Endodermal cell (in vitro differentiated cells): ENCODE results near the gene FAT3. TPM values are rescaled to one million over a fixed set of nuclear protein-coding genes. Genes with fewer than 3 reads are reported as not detected.

Source experiments
- DNase-seq: peaks from one replicate; pipeline ENCODE4 v3.0.0-alpha.2; 2017
- H3K27ac ChIP-seq: 2 replicates; pipeline ENCODE4 v1.5.1; 2013; ENCODE audit warnings: mild to moderate bottlenecking, low read depth, low read length, moderate library complexity
- H3K27me3 ChIP-seq: 2 replicates; pipeline ENCODE4 v1.6.1; 2013; ENCODE audit warnings: mild to moderate bottlenecking, low read length, moderate library complexity; ENCODE audit not compliant: insufficient read depth, control insufficient read depth, poor library complexity, severe bottlenecking
- H3K36me3 ChIP-seq: 2 replicates; pipeline ENCODE4 v1.7.0; 2013; ENCODE audit warnings: mild to moderate bottlenecking, low read length, moderate library complexity; ENCODE audit not compliant: control insufficient read depth, insufficient read depth
- H3K4me1 ChIP-seq: one replicate; pipeline ENCODE4 v1.7.0; 2013; ENCODE audit warnings: low read length; ENCODE audit not compliant: control insufficient read depth, insufficient read depth
- H3K4me3 ChIP-seq: 2 replicates; pipeline ENCODE4 v1.5.1; 2013; ENCODE audit warnings: mild to moderate bottlenecking, low read length, moderate library complexity
- H3K9ac ChIP-seq: 2 replicates; pipeline ENCODE4 v1.6.1; 2013; ENCODE audit warnings: mild to moderate bottlenecking, low read length, moderate library complexity; ENCODE audit not compliant: poor library complexity, severe bottlenecking; ENCODE audit errors: extremely low read depth
- H3K9me3 ChIP-seq: 2 replicates; pipeline ENCODE4 v1.6.1; 2013; ENCODE audit warnings: mild to moderate bottlenecking, low read length, moderate library complexity; ENCODE audit not compliant: control insufficient read depth
- H3K27ac Mint-ChIP-seq: 2 replicates; pipeline ENCODE4 v1.8.0; 2020; ENCODE audit warnings: mixed read lengths
- H3K27me3 Mint-ChIP-seq: 2 replicates; pipeline ENCODE4 v1.8.0; 2021; ENCODE audit warnings: mild to moderate bottlenecking, mixed read lengths; ENCODE audit not compliant: insufficient read depth
- H3K36me3 Mint-ChIP-seq: 2 replicates; pipeline ENCODE4 v1.8.0; 2020; ENCODE audit warnings: low read depth, mixed read lengths
- H3K4me1 Mint-ChIP-seq: 2 replicates; pipeline ENCODE4 v1.8.0; 2020; ENCODE audit warnings: mixed read lengths
- H3K4me3 Mint-ChIP-seq: 2 replicates; pipeline ENCODE4 v1.8.0; 2020; ENCODE audit warnings: mild to moderate bottlenecking, moderate library complexity, mixed read lengths
- H3K9me3 Mint-ChIP-seq: 2 replicates; pipeline ENCODE4 v1.8.0; 2020; ENCODE audit warnings: mild to moderate bottlenecking, mixed read lengths
- WGBS, 2 experiments: methylation state at CpG; one replicate each; pipeline versions ENCODE4 v1.1.5 to v1.1.7; 2013; ENCODE audit warnings: missing lambda C conversion rate in 2 of 2, mixed read lengths in 1 of 2; ENCODE audit not compliant: insufficient coverage in 1 of 2, insufficient read length in 1 of 2; 5-methylcytosine and 5-hydroxymethylcytosine counted together
- total RNA-seq, 2 donors: library from RNA; stranded (reverse); fragmentation: NEBNext Ultra II Directional in 1 of 2; extraction: Animal tissue kit (Norgen Biotek cat#: 25700) in 1 of 2; gene quantifications; 2 replicates in 1 of 2; 3 replicates in 1 of 2; pipeline ENCODE4 v1.2.1, GENCODE V29; 2021
- TF ChIP-seq, protein P1 (sequence below): fragments of 200-600 bp; sonication (generic); conservative IDR thresholded peaks from 2 replicates; pipeline ENCODE4 v1.5.0; 2021; ENCODE audit warnings: antibody characterized with exemption, mild to moderate bottlenecking

FAT3 gene
- total RNA-seq, 2 donors from 2014 or later = 11.6 to 24.9 TPM

DNA sequence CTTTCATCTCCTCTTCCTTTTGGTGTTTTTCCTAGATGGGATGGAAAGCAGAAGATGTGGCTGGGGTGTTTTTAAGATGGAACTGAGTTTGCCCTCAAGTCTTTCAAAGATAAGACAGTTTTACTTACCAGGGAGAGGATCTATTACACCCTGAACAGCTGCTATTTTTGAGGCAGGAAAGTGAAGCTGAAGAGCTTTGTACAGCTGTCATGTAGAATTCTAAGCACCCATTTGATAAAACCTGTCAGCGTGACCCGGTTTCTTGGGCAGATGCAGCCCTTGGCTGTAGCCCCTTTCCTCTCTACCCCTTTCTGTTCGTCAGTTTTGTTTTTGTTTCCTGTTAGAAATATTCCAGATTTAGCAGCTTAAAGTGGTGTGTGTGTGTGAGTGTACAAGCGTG lies 35.2 kb downstream of the FAT3 start:
- Histone ChIP-seq H3K36me3 (no peaks in the 10 kb centered on the region), H3K4me1 (peaks cover 5% of the 10 kb centered on the region), H3K4me3 (no peak overlapping the region), H3K9me3 (no peaks in the 10 kb centered on the region), H3K27me3 (no peaks in the 10 kb centered on the region), H3K9ac (no peak overlapping the region), H3K27ac (peak overlapping the region; percentile 16)
- Mint-ChIP-seq H3K4me1 (peaks cover 16% of the 10 kb centered on the region), H3K27me3 (no peaks in the 10 kb centered on the region), H3K27ac (no peak overlapping the region), H3K36me3 (no peaks in the 10 kb centered on the region), H3K9me3 (no peaks in the 10 kb centered on the region), H3K4me3 (no peak overlapping the region)
- TF ChIP-seq, protein P1, sequence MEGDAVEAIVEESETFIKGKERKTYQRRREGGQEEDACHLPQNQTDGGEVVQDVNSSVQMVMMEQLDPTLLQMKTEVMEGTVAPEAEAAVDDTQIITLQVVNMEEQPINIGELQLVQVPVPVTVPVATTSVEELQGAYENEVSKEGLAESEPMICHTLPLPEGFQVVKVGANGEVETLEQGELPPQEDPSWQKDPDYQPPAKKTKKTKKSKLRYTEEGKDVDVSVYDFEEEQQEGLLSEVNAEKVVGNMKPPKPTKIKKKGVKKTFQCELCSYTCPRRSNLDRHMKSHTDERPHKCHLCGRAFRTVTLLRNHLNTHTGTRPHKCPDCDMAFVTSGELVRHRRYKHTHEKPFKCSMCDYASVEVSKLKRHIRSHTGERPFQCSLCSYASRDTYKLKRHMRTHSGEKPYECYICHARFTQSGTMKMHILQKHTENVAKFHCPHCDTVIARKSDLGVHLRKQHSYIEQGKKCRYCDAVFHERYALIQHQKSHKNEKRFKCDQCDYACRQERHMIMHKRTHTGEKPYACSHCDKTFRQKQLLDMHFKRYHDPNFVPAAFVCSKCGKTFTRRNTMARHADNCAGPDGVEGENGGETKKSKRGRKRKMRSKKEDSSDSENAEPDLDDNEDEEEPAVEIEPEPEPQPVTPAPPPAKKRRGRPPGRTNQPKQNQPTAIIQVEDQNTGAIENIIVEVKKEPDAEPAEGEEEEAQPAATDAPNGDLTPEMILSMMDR = no peak
- DNase-seq = no peak
- 97% methylated on average over 3 of the region's 4 CpGs; no CpG with 5 or more reads in 1 of the 2 experiments for WGBS, 2 experiments

DNA sequence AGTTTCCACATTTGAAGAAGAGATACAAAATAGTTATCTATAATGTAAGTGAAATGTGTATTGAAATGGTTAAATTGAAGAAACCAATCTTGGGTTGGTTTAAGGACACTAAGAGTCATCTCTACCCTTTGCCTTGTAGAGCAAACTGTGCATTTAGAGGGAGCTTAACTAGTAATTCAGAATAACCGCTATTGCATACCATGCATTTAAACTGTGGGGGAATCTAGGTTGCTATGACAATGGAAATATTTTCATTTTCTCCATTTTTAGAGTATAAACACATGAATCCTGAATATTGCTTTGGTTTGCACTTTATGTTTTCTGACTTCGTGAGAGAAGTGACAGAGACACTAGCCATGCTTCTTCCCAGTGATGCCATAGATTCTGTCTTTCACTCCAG lies 39.7 kb downstream of the FAT3 start:
- WGBS, 2 experiments = 96 to 100% methylated on average over 2 of the region's 2 CpGs
- no peaks in the 10 kb centered on the region for H3K36me3 ChIP-seq
- TF ChIP-seq, protein P1 = no peak
- peaks cover 13% of the 10 kb centered on the region for H3K4me1 ChIP-seq
- H3K27me3 ChIP-seq = peaks cover 16% of the 10 kb centered on the region
- H3K36me3 Mint-ChIP-seq = no peaks in the 10 kb centered on the region
- peaks cover 13% of the 10 kb centered on the region for H3K27me3 Mint-ChIP-seq
- no peak overlapping the region for H3K27ac ChIP-seq
- H3K4me3 Mint-ChIP-seq = no peak overlapping the region
- H3K4me3 ChIP-seq = no peak overlapping the region
- peaks cover 48% of the 10 kb centered on the region for H3K4me1 Mint-ChIP-seq
- no peak for DNase-seq
- H3K27ac Mint-ChIP-seq = no peak overlapping the region
- H3K9me3 Mint-ChIP-seq = no peaks in the 10 kb centered on the region
- H3K9ac ChIP-seq = no peak overlapping the region
- H3K9me3 ChIP-seq = no peaks in the 10 kb centered on the region

DNA sequence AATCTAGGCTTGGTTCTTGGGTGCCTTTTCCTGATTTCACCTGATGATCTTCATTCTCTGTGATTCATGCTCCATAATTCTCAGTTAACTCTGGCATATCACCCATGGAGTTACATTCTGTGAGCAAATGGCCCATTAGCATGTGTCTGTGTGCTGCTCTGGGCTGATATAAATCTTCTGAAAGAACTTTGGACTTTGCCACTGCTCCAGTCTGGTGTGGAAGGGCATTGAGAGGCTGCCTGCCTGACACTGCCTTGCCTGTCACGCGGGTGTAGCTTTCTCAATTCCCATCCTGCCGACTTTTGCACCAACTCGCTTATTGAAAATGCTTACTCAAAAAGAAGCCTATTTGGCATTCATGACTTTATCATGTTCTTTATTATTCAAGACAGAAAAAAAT lies 42.2 kb downstream of the FAT3 start:
- no peak for DNase-seq
- 80 to 89% methylated on average over 1 to 4 of the region's 4 CpGs for WGBS, 2 experiments
- H3K27ac Mint-ChIP-seq = no peak overlapping the region
- Histone ChIP-seq H3K27me3 (peaks cover 16% of the 10 kb centered on the region), H3K27ac (no peak overlapping the region), H3K9me3 (no peaks in the 10 kb centered on the region), H3K9ac (no peak overlapping the region), H3K36me3 (no peaks in the 10 kb centered on the region), H3K4me1 (peaks cover 8% of the 10 kb centered on the region), H3K4me3 (no peak overlapping the region)
- peaks cover 20% of the 10 kb centered on the region for H3K27me3 Mint-ChIP-seq
- H3K9me3 Mint-ChIP-seq = no peaks in the 10 kb centered on the region
- H3K4me1 Mint-ChIP-seq = peaks cover 39% of the 10 kb centered on the region
- no peaks in the 10 kb centered on the region for H3K36me3 Mint-ChIP-seq
- no peak overlapping the region for H3K4me3 Mint-ChIP-seq
- TF ChIP-seq, protein P1 = no peak
